T-helper 1 cell treated with Interleukin-12 subunit alpha and Interleukin-12 subunit beta and Interleukin-4 antibody, amounts not matched to agents 30 μg/mL and 1 μg/mL, for 36 hours (primary cell): ENCODE results near the gene TMEM11.
"Not testable (repeated sequence)": the region's sequence is repeated elsewhere in the genome, so short reads cannot be mapped to it uniquely, and the experiment has no call there.

Experiments
- H3K27ac Mint-ChIP-seq: one replicate; pipeline ENCODE4 v1.8.0; 2021; ENCODE audit warnings: mild to moderate bottlenecking, mixed read lengths
- H3K27me3 Mint-ChIP-seq: one replicate; pipeline ENCODE4 v1.8.0; 2021; ENCODE audit warnings: low read depth, mixed read lengths
- H3K36me3 Mint-ChIP-seq: one replicate; pipeline ENCODE4 v1.8.0; 2021; ENCODE audit warnings: low read depth, mixed read lengths
- H3K4me1 Mint-ChIP-seq: one replicate; pipeline ENCODE4 v1.8.0; 2021; ENCODE audit warnings: low read depth, mixed read lengths
- H3K4me3 Mint-ChIP-seq: one replicate; pipeline ENCODE4 v1.8.0; 2021; ENCODE audit warnings: mild to moderate bottlenecking, moderate library complexity, mixed read lengths
- H3K9me3 Mint-ChIP-seq: one replicate; pipeline ENCODE4 v1.8.0; 2021; ENCODE audit warnings: mixed read lengths

The TMEM11 gene

GRCh38 chr17:21231533-21231932 is 17.6 kb upstream of the TMEM11 start:
- peaks cover 6% of the 10 kb centered on the region for H3K9me3 Mint-ChIP-seq
- H3K4me1 Mint-ChIP-seq, result no peaks in the 10 kb centered on the region
- no peak overlapping the region for H3K4me3 Mint-ChIP-seq
- no peak overlapping the region for H3K27ac Mint-ChIP-seq
- H3K36me3 Mint-ChIP-seq, result peaks cover 5% of the 10 kb centered on the region
- H3K27me3 Mint-ChIP-seq, result no peaks in the 10 kb centered on the region

- Mint-ChIP-seq H3K4me1 (no peaks in the 10 kb centered on the region), H3K27me3 (no peaks in the 10 kb centered on the region), H3K4me3 (no peak overlapping the region), H3K27ac (no peak overlapping the region), H3K36me3 (peaks cover 5% of the 10 kb centered on the region), H3K9me3 (peaks cover 6% of the 10 kb centered on the region)
Measured at GRCh38 chr17:21228845-21229244, 14.9 kb upstream of the TMEM11 start.

- Mint-ChIP-seq H3K4me1 (no peaks in the 10 kb centered on the region), H3K36me3 (peaks cover 5% of the 10 kb centered on the region)
Measured at GRCh38 chr17:21228111-21228510, 14.2 kb upstream of the TMEM11 start.

GRCh38 chr17:21227277-21227676 is 13.3 kb upstream of the TMEM11 start:
- not testable (repeated sequence) for H3K4me3 Mint-ChIP-seq, H3K36me3 Mint-ChIP-seq, H3K9me3 Mint-ChIP-seq, H3K27ac Mint-ChIP-seq, H3K4me1 Mint-ChIP-seq, H3K27me3 Mint-ChIP-seq

More at GRCh38 chr17:21228111-21228510, 14.2 kb upstream of the TMEM11 start:
- Mint-ChIP-seq H3K9me3 (peaks cover 6% of the 10 kb centered on the region), H3K27ac (no peak overlapping the region), H3K27me3 (no peaks in the 10 kb centered on the region), H3K4me3 (no peak overlapping the region)

DNA sequence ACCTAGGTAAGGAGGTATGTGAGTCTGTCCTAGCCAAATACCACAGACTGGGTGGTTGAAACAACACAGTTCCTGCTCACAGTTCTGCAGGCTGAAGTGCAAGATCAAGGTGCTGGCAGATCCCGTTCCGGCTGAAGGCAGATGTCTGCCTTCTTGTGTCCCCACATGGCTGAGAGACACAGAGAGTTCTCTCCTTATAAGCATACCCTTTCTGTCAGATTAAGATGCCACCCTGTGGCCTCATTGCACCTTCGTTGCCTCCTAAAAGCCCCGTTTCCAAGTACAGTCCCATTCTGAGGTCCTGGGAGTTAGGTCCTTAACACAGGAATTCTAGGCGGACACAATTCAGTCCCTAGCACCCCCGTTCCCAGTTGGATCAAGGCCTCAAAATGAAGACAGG is 9.1 kb upstream of the TMEM11 start:
- Mint-ChIP-seq H3K36me3 (peaks cover 13% of the 10 kb centered on the region), H3K4me1 (no peaks in the 10 kb centered on the region), H3K9me3 (no peaks in the 10 kb centered on the region), H3K27ac (no peak overlapping the region), H3K27me3 (no peaks in the 10 kb centered on the region), H3K4me3 (no peak overlapping the region)

- Mint-ChIP-seq H3K27ac (no peak overlapping the region), H3K9me3 (no peaks in the 10 kb centered on the region), H3K4me1 (peaks cover 14% of the 10 kb centered on the region), H3K4me3 (no peak overlapping the region), H3K36me3 (peaks cover 17% of the 10 kb centered on the region), H3K27me3 (no peaks in the 10 kb centered on the region)
Measured at GRCh38 chr17:21218831-21219380, 4.9 kb upstream of the TMEM11 start.

GRCh38 chr17:21218101-21218500 is 4.1 kb upstream of the TMEM11 start:
- H3K4me1 Mint-ChIP-seq, result peaks cover 14% of the 10 kb centered on the region
- H3K4me3 Mint-ChIP-seq, result no peak overlapping the region
- no peak overlapping the region for H3K27ac Mint-ChIP-seq
- H3K9me3 Mint-ChIP-seq, result no peaks in the 10 kb centered on the region
- H3K27me3 Mint-ChIP-seq, result no peaks in the 10 kb centered on the region
- H3K36me3 Mint-ChIP-seq, result peaks cover 17% of the 10 kb centered on the region

DNA sequence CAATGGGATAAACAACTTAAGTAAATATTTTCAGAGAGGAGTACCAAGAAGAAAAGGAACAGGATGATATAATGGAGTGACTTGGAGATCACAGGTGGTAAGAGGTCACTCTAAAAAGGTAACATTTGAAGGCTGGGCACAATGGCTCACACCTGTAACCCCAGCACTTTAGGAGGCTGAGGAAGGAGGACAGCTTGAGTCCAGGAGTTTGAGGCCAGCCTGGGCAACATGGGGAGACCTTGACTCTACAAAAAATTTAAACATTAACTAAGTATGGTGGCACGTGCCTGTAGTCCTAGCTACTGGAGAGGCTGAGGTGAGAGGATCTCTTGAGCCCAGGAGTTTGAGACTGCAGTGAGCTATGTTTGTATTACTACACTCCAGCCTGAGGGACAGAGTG is 3.4 kb upstream of the TMEM11 start:
- H3K27me3 Mint-ChIP-seq, result no peaks in the 10 kb centered on the region
- H3K9me3 Mint-ChIP-seq, result no peaks in the 10 kb centered on the region
- no peak overlapping the region for H3K27ac Mint-ChIP-seq
- no peak overlapping the region for H3K4me3 Mint-ChIP-seq
- peaks cover 17% of the 10 kb centered on the region for H3K36me3 Mint-ChIP-seq
- peaks cover 20% of the 10 kb centered on the region for H3K4me1 Mint-ChIP-seq

- H3K27ac Mint-ChIP-seq, result peak overlapping the region; percentile 41
- no peaks in the 10 kb centered on the region for H3K27me3 Mint-ChIP-seq
- no peaks in the 10 kb centered on the region for H3K9me3 Mint-ChIP-seq
- H3K4me1 Mint-ChIP-seq, result peaks cover 26% of the 10 kb centered on the region
- peaks cover 8% of the 10 kb centered on the region for H3K36me3 Mint-ChIP-seq
- H3K4me3 Mint-ChIP-seq, result peak overlapping the region; percentile 87
Measured at GRCh38 chr17:21215935-21216334, 2.0 kb upstream of the TMEM11 start.

DNA sequence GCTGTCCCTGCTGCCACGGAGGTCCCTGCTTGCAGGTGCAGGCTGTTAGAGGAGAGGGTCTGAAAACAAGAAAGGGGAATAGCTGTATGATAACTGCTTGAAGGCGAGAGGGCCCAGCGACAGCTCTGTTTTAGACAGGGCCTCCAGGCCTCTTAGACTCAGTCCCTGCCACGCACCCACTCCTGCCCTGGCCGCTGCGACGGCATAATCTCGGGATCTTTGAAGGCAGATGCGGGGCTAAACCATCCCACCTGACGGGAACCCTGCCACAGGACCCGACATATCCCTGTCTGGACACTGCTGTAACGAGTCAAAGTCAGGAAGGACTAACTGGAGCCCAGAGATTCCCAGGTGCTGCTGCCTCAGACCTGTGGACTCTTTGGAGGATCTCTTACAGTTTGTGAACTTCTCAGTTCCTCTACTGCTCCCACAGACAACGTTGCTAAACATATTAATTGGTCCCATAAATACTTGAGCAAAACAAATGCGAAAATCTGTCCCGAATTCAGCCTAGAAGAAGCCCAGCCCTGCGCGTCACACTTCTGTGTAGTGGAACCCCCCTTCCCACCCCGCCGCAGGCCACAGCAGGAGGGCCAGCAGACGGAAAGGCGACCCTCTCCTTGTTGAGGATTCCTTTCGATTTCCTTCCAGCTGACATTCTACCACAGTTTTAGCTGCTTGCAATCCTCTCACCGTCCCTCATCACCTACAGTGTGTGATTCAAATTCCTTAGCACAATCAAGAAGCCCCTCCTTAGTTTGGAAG is 998 bp upstream of the TMEM11 start:
- peaks cover 31% of the 10 kb centered on the region for H3K4me1 Mint-ChIP-seq
- peaks cover 8% of the 10 kb centered on the region for H3K36me3 Mint-ChIP-seq
- H3K27me3 Mint-ChIP-seq, result no peaks in the 10 kb centered on the region
- H3K9me3 Mint-ChIP-seq, result no peaks in the 10 kb centered on the region
- H3K4me3 Mint-ChIP-seq, result peak overlapping the region; percentile 87
- peak overlapping the region; percentile 85 for H3K27ac Mint-ChIP-seq

DNA sequence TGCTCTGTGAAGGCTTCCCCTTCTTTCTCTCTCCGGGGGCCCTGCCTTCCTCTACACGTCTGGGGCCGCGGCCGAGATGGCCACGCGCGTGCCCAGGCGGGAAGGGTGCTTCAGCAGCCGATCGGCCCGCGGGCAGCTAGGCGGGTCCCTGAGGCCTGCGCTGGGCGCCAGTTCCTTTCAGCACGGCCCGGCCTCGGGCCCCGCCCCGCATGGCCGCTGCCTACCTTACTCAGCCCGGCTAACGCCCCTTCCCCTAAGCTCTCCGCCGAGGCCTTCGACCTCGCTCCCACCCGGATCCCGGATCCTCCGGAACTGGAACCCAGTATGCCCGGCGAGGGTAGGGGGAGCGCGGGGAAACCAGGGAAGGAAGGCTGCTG is 335 bp downstream of the TMEM11 start:
- peaks cover 7% of the 10 kb centered on the region for H3K36me3 Mint-ChIP-seq
- peak overlapping the region; percentile 94 for H3K4me3 Mint-ChIP-seq
- no peaks in the 10 kb centered on the region for H3K9me3 Mint-ChIP-seq
- peak overlapping the region; percentile 94 for H3K27ac Mint-ChIP-seq
- peaks cover 31% of the 10 kb centered on the region for H3K4me1 Mint-ChIP-seq
- H3K27me3 Mint-ChIP-seq, result no peaks in the 10 kb centered on the region

DNA sequence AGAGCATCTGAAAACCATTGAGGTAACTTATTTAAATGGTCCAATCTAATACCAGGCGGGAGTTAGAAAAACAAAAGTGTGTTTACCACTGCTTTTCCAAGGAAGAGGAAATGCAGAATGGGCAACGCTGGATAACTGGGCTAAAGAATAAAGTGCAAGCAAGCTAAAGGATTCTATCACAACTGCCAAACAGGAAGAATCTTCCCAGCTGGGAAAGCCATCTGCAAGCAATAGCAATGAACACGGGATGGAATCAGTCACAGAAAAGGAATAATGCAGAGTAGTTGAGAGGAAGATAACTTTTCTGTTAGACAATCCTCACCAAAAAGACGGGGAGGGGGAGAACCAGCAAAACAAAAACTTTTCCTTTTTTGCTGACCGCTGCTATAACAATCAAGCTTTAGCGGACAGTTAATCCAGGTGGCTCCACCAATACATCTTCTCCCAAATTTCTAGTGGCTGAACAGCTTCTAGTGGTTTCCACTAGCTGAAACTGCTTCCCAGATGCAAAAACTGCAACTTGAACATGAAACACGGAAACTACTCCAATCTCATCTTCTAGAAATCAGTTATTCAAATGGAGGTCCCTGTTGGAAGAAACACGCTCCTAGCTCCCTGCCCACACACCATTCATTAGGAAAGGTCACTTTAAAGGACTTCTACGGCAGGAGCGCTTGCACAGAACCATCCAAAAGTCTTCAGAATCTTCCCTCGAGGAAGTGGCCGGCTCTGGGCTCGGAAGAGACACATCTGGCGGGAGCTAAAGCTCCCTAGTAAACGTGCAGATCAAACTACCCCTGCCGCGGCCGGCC is 929 bp downstream of the TMEM11 start:
- Mint-ChIP-seq H3K27ac (peak overlapping the region; percentile 94), H3K36me3 (peaks cover 9% of the 10 kb centered on the region), H3K27me3 (no peaks in the 10 kb centered on the region), H3K4me3 (peak overlapping the region; percentile 94), H3K9me3 (no peaks in the 10 kb centered on the region), H3K4me1 (peaks cover 31% of the 10 kb centered on the region)

DNA sequence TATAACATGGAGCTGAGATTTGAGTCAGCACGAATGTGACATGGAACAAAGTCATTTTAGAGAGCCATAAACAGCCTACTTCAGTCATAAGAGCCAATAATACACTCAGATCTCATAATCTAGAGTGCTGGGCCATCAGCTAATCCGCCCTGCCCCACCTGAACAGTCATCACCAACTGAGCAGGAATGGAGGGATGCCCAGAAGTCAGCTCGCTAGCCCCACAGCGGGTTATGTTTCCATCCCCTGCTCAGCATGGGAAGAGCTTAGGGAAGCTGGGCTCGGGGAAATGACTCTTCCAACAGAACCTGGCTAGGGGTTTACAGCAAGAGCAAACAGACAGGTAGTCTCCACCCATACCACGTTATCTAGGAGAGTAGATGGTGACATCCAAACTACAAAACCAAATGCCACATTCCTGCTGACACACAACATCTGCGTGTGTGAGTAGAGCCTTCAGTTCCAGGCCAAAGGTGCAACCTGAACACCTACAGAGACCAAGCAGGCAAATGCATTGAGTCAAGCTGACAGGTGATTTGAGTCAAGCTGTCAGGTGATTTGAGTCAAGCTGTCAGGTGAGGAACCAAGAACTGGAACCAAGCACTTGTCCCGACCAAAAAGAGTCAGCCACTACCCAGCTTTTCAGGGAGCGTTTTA is 2.0 kb downstream of the TMEM11 start:
- no peak overlapping the region for H3K27ac Mint-ChIP-seq
- peaks cover 31% of the 10 kb centered on the region for H3K4me1 Mint-ChIP-seq
- H3K4me3 Mint-ChIP-seq, result peak overlapping the region; percentile 94
- H3K27me3 Mint-ChIP-seq, result no peaks in the 10 kb centered on the region
- peaks cover 9% of the 10 kb centered on the region for H3K36me3 Mint-ChIP-seq
- H3K9me3 Mint-ChIP-seq, result no peaks in the 10 kb centered on the region

DNA sequence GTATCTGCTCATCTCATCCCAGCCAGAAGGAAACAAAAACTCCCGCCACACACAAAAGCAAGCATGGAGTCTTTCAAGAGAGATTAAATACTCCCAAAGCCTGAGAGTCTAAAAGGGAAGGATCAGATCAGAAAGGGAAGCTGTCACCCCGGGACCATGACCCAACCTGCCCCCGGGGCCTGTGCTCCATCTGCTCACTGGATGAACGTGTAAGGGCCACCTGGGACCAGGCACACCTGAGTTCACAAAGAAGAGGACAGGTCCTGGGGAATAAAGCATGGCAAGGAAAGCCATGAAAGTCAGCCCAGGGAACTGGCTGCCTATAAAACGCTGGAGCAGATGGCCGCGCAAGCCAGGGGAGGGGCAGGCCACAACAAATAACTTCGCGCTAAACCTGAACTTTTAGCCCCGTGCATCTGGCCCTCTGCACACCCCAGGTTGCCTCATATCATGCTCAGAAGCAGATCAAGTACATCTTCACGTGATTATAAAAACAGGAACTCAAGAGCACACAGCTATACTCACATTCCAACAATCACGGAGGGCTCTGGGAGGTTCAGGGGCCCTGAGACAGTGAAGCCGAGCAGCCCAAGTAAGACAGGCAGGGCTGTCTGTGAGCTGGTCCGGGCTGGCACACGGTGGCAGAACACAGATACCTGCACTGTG is 3.4 kb downstream of the TMEM11 start:
- Mint-ChIP-seq H3K4me3 (no peak overlapping the region), H3K4me1 (peaks cover 25% of the 10 kb centered on the region), H3K36me3 (peaks cover 7% of the 10 kb centered on the region), H3K27me3 (no peaks in the 10 kb centered on the region), H3K9me3 (no peaks in the 10 kb centered on the region), H3K27ac (no peak overlapping the region)
